PC-9 (cell line): Measurements from ENCODE around the gene ADCK2. TPM values are rescaled to one million over a fixed set of nuclear protein-coding genes. Genes with fewer than 3 reads are reported as not detected.

Experiments used
- Bru-seq: library from RNA; stranded (reverse); fragments of 400-500 nt; gene quantifications from one replicate; lab custom pipeline; 2021; lab: Mats Ljungman, UMichigan
- BruChase-seq, 2 experiments: library from RNA; stranded (reverse); fragments of 400-500 nt; gene quantifications; one replicate each; lab custom pipeline; 2021; lab: Mats Ljungman, UMichigan
- BruUV-seq: library from RNA; stranded (reverse); fragments of 400-500 nt; replicated peaks from 2 replicates; lab custom pipeline; 2021; lab: Mats Ljungman, UMichigan
- CTCF ChIA-PET: fragments of 300-600 bp; sonication (Branson Sonifier 250); formaldehyde crosslinking; loops from one replicate; lab custom pipeline; 2022; ENCODE audit warnings: antibody characterized with exemption; lab: Charles Lee
- POLR2A ChIA-PET: fragments of 300-600 bp; sonication (Branson Sonifier 250); formaldehyde crosslinking; loops from one replicate; lab custom pipeline; 2022; ENCODE audit warnings: antibody characterized with exemption; ENCODE audit not compliant: unreplicated experiment; lab: Charles Lee
- DNase-seq, 2 experiments: peaks; one replicate each; pipeline versions ENCODE4 v3.0.0 to v3.0.0-alpha.2; 2015 to 2022; ENCODE audit warnings: mixed read lengths in 1 of 2
- H2AFZ ChIP-seq: fragments of 200-600 bp; sonication (generic); 2 replicates; pipeline ENCODE4 v1.8.1; 2017; ENCODE audit warnings: antibody characterized with exemption
- H3F3A ChIP-seq: fragments of 200-600 bp; sonication (generic); 2 replicates; pipeline ENCODE4 v1.8.1; 2017; ENCODE audit warnings: antibody characterized with exemption, mild to moderate bottlenecking, low read depth; ENCODE audit not compliant: insufficient read depth
- H3K27ac ChIP-seq: fragments of 200-600 bp; sonication (generic); 2 replicates; pipeline ENCODE4 v1.6.1; 2016; ENCODE audit warnings: mixed run types
- H3K27me3 ChIP-seq: fragments of 200-600 bp; sonication (generic); 2 replicates; pipeline ENCODE4 v1.6.1; 2016; ENCODE audit warnings: low read depth, mixed run types; ENCODE audit not compliant: insufficient read depth
- H3K36me3 ChIP-seq: fragments of 200-600 bp; sonication (generic); 2 replicates; pipeline ENCODE4 v1.6.1; 2016; ENCODE audit warnings: low read depth, mixed run types
- H3K4me1 ChIP-seq: fragments of 200-600 bp; sonication (generic); replicated peaks from 2 replicates; pipeline ENCODE4 v1.6.1; 2016; ENCODE audit warnings: mixed run types; ENCODE audit not compliant: insufficient read depth
- H3K4me2 ChIP-seq: fragments of 200-600 bp; sonication (generic); 2 replicates; pipeline ENCODE4 v1.6.1; 2017; ENCODE audit warnings: mixed run types
- H3K4me3 ChIP-seq: fragments of 200-600 bp; sonication (generic); 2 replicates; pipeline ENCODE4 v1.6.1; 2016; ENCODE audit warnings: mixed run types
- H3K79me2 ChIP-seq: fragments of 200-600 bp; sonication (generic); 2 replicates; pipeline ENCODE4 v1.6.1; 2017; ENCODE audit warnings: low read depth, mixed run types
- H3K9me2 ChIP-seq: fragments of 200-600 bp; sonication (generic); 2 replicates; pipeline ENCODE4 v1.8.1; 2017; ENCODE audit warnings: mild to moderate bottlenecking; ENCODE audit not compliant: insufficient read depth
- H3K9me3 ChIP-seq: fragments of 200-600 bp; sonication (generic); 2 replicates; pipeline ENCODE4 v1.8.1; 2016; ENCODE audit warnings: low read depth; ENCODE audit not compliant: insufficient read depth
- H4K20me1 ChIP-seq: fragments of 200-600 bp; sonication (generic); 2 replicates; pipeline ENCODE4 v1.8.1; 2017; ENCODE audit not compliant: insufficient read depth
- CTCF ChIP-seq: fragments of 200-600 bp; sonication (generic); conservative IDR thresholded peaks from 2 replicates; pipeline ENCODE4 v1.6.1; 2017; ENCODE audit warnings: mixed run types, antibody characterized with exemption, mild to moderate bottlenecking, moderate library complexity
- EZH2 ChIP-seq: fragments of 200-600 bp; sonication (generic); IDR thresholded peaks from 2 replicates; pipeline ENCODE4 v1.8.0; 2017; ENCODE audit warnings: antibody characterized with exemption, low read depth
- intact Hi-C: fragments of 100-400 bp; cut with micrococcal nuclease; formaldehyde crosslinking; loops from one replicate; pipeline ENCODE4 v1.10.0; 2022; ENCODE audit not compliant: unreplicated experiment
- long read RNA-seq: library from polyadenylated mRNA; stranded (forward); transcript quantifications from one replicate; pipeline ENCODE4 v2.0.0, GENCODE V29; 2022
- total RNA-seq: library from RNA; stranded (reverse); gene quantifications from 2 replicates; pipeline ENCODE4 v1.2.3, GENCODE V29; 2021

Gene ADCK2
- total RNA-seq (35.3 and 41.7 TPM in 2 replicates), Bru-seq, nascent RNA (percentile 50 among the genes with signal in this experiment), BruChase-seq, experiment 1, labeled RNA remaining after a 2-hour chase (percentile 47 among the genes with signal in this experiment), BruChase-seq, experiment 2, labeled RNA remaining after a 6-hour chase (percentile 66 among the genes with signal in this experiment)
- long read RNA-seq, transcript ADCK2-201 (8 exons, 2,377 nt): major isoform, 53 of 60 reads
- long read RNA-seq, partial matches to known transcripts: 2 of 60 reads
- long read RNA-seq, other reads (novel, unspliced or antisense): 5 of 60 reads

- peak within 1 kb of the TSS; percentile 26; the same call in 1 of the 2 replicates for H3K27ac ChIP-seq
- POLR2A ChIA-PET: no interaction called here
Observed at GRCh38 chr7:140672382-140673062, at the start of gene ADCK2. ADCK2 (plus strand) TSS chr7:140672945; CDS start chr7:140673331, 386 bp downstream.

DNA sequence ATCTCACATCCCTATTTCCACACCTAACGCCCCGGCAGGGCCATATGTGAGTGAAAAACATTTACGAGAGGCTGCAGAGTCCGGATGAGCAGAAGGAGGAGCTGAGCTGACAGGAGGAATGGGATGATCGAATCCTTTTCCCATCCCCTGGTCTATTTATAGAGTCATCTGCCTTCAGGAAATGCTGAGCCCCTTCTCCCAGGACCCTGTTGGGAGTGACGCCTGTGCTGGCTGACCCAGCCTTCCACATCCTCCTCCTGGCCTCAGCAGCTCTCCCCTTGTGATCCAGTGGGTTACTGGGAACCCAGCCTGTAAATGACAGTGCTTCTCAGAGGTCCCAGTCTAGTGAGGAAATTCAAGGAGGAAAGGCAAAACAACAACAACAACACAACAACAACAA lies 48.8 kb upstream of the ADCK2 start:
- intact Hi-C loops: no loop called here

More at GRCh38 chr7:140672382-140673062, at the start of gene ADCK2:
- Histone ChIP-seq H3K4me2 (peak within 1 kb of the TSS; percentile 93), H3K27me3 (no peaks in the 10 kb centered on the region), H3K4me1 (peaks cover 36% of the 10 kb centered on the region), H3K9me2 (no peaks in the 10 kb centered on the region), H2AFZ (peak within 1 kb of the TSS; percentile 94), H3K79me2 (peaks cover 5% of the 10 kb centered on the region; the same call in 1 of the 2 replicates), H3K4me3 (peak within 1 kb of the TSS; percentile 79), H3K9me3 (no peaks in the 10 kb centered on the region), H3K36me3 (no peaks in the 10 kb centered on the region), H4K20me1 (no peaks in the 10 kb centered on the region), H3F3A (peaks cover 4% of the 10 kb centered on the region; the same call in 1 of the 2 replicates)
- TF ChIP-seq EZH2 (no peak), CTCF (no peak)
- no TSS peak for BruUV-seq
- peak; percentile 33 to 71 for DNase-seq
- CTCF ChIA-PET: no interaction called here
- intact Hi-C loops: loop anchor here (2.0 to 5.0 kb wide), 2 partner anchors 24 to 340 kb away; partner anchors contain the start of genes MRPS33 and NDUFB2

More for the DNA sequence above, 48.8 kb upstream of the ADCK2 start:
- no peak for DNase-seq
- H3K36me3 ChIP-seq: no peaks in the 10 kb centered on the region
- BruUV-seq: no TSS peak
- peak overlapping the region; percentile 38 for H3K4me2 ChIP-seq
- H2AFZ ChIP-seq: no peak overlapping the region
- no peaks in the 10 kb centered on the region for H3K9me3 ChIP-seq
- H4K20me1 ChIP-seq: no peaks in the 10 kb centered on the region
- H3K27me3 ChIP-seq: no peaks in the 10 kb centered on the region
- CTCF ChIA-PET: interaction anchor here (0.7 kb wide), 1 partner anchor 38 kb away, joined by 3 read pairs; no protein-coding TSS in a partner anchor
- no peaks in the 10 kb centered on the region for H3K9me2 ChIP-seq
- H3F3A ChIP-seq: peaks cover 66% of the 10 kb centered on the region
- no peak for TF ChIP-seq EZH2
- TF ChIP-seq CTCF: no peak
- peak overlapping the region; percentile 79 for H3K27ac ChIP-seq
- no peak overlapping the region for H3K4me3 ChIP-seq
- no peaks in the 10 kb centered on the region for H3K79me2 ChIP-seq
- POLR2A ChIA-PET: no interaction called here
- H3K4me1 ChIP-seq: peaks cover 69% of the 10 kb centered on the region
